Panc1 (cell line): Measurements from ENCODE around the gene ENAH. TPM values are rescaled to one million over a fixed set of nuclear protein-coding genes. Genes with fewer than 3 reads are reported as not detected.
A peak's percentile ranks its signal among the peaks of the same experiment; 100 is the strongest.

Source experiments
- ATAC-seq: fragments of 200-7000 bp; cut with Tn5 transposase; 2 replicates; pipeline ENCODE4 v1.9.1; 2020; ENCODE audit warnings: mild to moderate bottlenecking, moderate library complexity
- BruUV-seq: library from RNA; stranded (reverse); fragments of 400-500 nt; replicated peaks from 2 replicates; lab custom pipeline; 2021; lab: Mats Ljungman, UMichigan
- CTCF ChIA-PET: fragments of 300-600 bp; sonication (Branson Sonifier 250); formaldehyde crosslinking; loops from one replicate; lab custom pipeline; 2022; ENCODE audit warnings: antibody characterized with exemption; lab: Charles Lee
- POLR2A ChIA-PET: fragments of 300-600 bp; sonication (Branson Sonifier 250); formaldehyde crosslinking; loops from one replicate; lab custom pipeline; 2022; ENCODE audit warnings: antibody characterized with exemption; lab: Charles Lee
- DNase-seq: peaks from one replicate; pipeline ENCODE4 v3.0.0-alpha.2; 2010; ENCODE audit warnings: low read depth, low spot score
- H3K27ac ChIP-seq: 2 replicates; pipeline ENCODE4 v1.5.1; 2011; ENCODE audit warnings: mild to moderate bottlenecking, low read length, inconsistent platforms
- H3K27me3 ChIP-seq: fragments of 200-500 bp; sonication (Bioruptor generic); 2 replicates; pipeline ENCODE4 v1.6.0; 2014; ENCODE audit warnings: low read length, inconsistent platforms; ENCODE audit not compliant: control insufficient read depth, insufficient read depth
- H3K36me3 ChIP-seq: fragments of 200-500 bp; sonication (Bioruptor generic); 2 replicates; pipeline ENCODE4 v1.5.1; 2014; ENCODE audit warnings: inconsistent platforms, mild to moderate bottlenecking, low read length, moderate library complexity; ENCODE audit not compliant: control insufficient read depth, insufficient read depth
- H3K4me1 ChIP-seq: 2 replicates; pipeline ENCODE4 v1.5.1; 2011; ENCODE audit warnings: inconsistent platforms, mild to moderate bottlenecking, low read length, moderate library complexity; ENCODE audit not compliant: control insufficient read depth, insufficient read depth
- H3K4me3 ChIP-seq, 2 experiments: 2 replicates each; pipeline ENCODE4 v1.5.1; 2011 to 2012; ENCODE audit warnings: low read depth in 2 of 2, low read length in 2 of 2, mild to moderate bottlenecking in 2 of 2, inconsistent platforms in 1 of 2, moderate library complexity in 1 of 2
- H3K9me3 ChIP-seq: fragments of 200-500 bp; sonication (Bioruptor generic); 2 replicates; pipeline ENCODE4 v1.5.1; 2014; ENCODE audit warnings: low read depth, mild to moderate bottlenecking, inconsistent platforms, low read length, moderate library complexity; ENCODE audit not compliant: control insufficient read depth, insufficient read depth
- POLR2AphosphoS5 ChIP-seq: IDR thresholded peaks from 2 replicates; pipeline ENCODE4 v1.6.1; 2012; ENCODE audit warnings: mild to moderate bottlenecking, low read depth, low read length, moderate library complexity
- REST ChIP-seq, 2 experiments: IDR thresholded peaks; 2 replicates each; pipeline ENCODE4 v1.6.1; 2011 to 2012; ENCODE audit warnings: low read depth in 2 of 2, control low read depth in 1 of 2, low read length in 1 of 2, mild to moderate bottlenecking in 1 of 2, moderate library complexity in 1 of 2; ENCODE audit not compliant: insufficient read depth in 1 of 2
- SIN3A ChIP-seq: IDR thresholded peaks from 2 replicates; pipeline ENCODE4 v1.6.1; 2012; ENCODE audit warnings: low read depth, mild to moderate bottlenecking, low read length, moderate library complexity, borderline replicate concordance; ENCODE audit not compliant: insufficient read depth
- TCF7L2 ChIP-seq: IDR thresholded peaks from 2 replicates; pipeline ENCODE4 v1.6.1; 2011; ENCODE audit warnings: mild to moderate bottlenecking, low read depth, low read length, inconsistent platforms
- in situ Hi-C: cut with HindIII; loops from 2 replicates; pipeline ENCODE4 v1.10.0; 2016; ENCODE audit warnings: low sequenced_read_pairs, low pct_unique_long_range_greater_than_20kb
- intact Hi-C: fragments of 100-400 bp; cut with micrococcal nuclease; formaldehyde crosslinking; loops from one replicate; pipeline ENCODE4 v1.10.0; 2022; ENCODE audit not compliant: unreplicated experiment
- total RNA-seq: library from RNA; stranded (reverse); gene quantifications from one replicate; pipeline ENCODE4 v1.2.1, GENCODE V29; 2021; ENCODE audit not compliant: unreplicated experiment
- TF ChIP-seq, protein P1 (sequence below): fragments of 450-650 bp; IDR thresholded peaks from 2 replicates; pipeline ENCODE4 v1.5.1; 2017; ENCODE audit warnings: mild to moderate bottlenecking

The ENAH gene
- total RNA-seq, 1 experiment from 2014 or later: 133 TPM

DNA sequence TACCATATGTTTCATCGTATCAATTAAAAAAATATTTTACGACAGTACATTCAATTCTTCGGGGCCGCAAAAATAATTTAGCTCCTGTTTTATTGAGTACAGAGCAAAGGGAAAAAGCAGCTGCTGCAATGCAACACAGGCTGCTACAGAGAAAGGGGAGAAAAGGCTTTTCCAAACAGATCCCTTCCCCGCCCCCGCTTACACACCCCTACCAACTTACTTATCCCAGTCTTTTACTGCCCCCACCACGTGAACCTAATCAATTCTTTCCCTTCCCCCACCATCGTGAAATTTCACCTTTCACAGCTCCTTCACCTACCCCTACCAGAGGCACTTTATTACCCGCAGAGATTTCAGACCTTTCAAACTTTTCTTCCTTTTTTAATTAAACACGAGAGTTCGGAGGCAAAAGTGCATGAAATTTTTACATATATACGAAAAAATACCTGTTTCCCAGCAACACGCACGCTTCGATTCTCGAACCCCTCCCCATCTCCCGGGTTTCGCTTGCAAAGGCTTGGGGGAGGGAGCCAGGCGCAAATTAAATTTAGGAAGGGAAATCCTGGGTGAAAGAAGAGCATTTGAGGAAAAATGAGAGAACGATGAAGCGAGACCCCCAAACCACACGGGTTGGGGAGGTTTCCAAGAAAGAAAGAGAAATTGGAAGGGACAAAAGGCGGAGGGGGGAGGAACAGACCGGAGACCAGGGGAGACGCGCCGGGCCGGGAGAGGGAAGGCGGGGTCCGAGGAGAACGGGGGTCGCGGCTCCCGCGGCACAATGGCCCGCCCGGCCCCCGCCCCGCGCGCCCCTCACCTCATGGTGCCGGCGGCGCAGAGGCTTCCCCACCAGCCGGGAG lies 823 bp downstream of the ENAH start:
- TSS peak; percentile 67 for BruUV-seq
- TF ChIP-seq, protein P1, sequence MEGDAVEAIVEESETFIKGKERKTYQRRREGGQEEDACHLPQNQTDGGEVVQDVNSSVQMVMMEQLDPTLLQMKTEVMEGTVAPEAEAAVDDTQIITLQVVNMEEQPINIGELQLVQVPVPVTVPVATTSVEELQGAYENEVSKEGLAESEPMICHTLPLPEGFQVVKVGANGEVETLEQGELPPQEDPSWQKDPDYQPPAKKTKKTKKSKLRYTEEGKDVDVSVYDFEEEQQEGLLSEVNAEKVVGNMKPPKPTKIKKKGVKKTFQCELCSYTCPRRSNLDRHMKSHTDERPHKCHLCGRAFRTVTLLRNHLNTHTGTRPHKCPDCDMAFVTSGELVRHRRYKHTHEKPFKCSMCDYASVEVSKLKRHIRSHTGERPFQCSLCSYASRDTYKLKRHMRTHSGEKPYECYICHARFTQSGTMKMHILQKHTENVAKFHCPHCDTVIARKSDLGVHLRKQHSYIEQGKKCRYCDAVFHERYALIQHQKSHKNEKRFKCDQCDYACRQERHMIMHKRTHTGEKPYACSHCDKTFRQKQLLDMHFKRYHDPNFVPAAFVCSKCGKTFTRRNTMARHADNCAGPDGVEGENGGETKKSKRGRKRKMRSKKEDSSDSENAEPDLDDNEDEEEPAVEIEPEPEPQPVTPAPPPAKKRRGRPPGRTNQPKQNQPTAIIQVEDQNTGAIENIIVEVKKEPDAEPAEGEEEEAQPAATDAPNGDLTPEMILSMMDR: no peak
- TF ChIP-seq TCF7L2: no peak
- peak; percentile 77; the same call in 1 of the 2 replicates for TF ChIP-seq SIN3A
- Histone ChIP-seq H3K27me3 (no peaks in the 10 kb centered on the region), H3K27ac (peak overlapping the region; percentile 99), H3K4me3 (peak overlapping the region; percentile 89 to 100), H3K4me1 (peaks cover 51% of the 10 kb centered on the region), H3K36me3 (peaks cover 4% of the 10 kb centered on the region), H3K9me3 (no peaks in the 10 kb centered on the region)
- ChIA-PET CTCF (interaction anchor here (0.5 to 1.4 kb wide), 3 partner anchors 48 to 171 kb away, joined by 3 to 7 read pairs (median 3); no protein-coding TSS in a partner anchor), POLR2A (interaction anchor here (0.6 kb wide), 1 partner anchor 125 kb away, joined by 3 read pairs; the partner anchor contains the start of gene SRP9)
- ATAC-seq (peak; percentile 13; the same call in 1 of the 2 replicates), DNase-seq (no peak)
- in situ Hi-C loops: no loop called here
- intact Hi-C loops: loop anchor here (10.0 kb wide), 2 partner anchors 97 to 147 kb away; no protein-coding TSS in a partner anchor

- ATAC-seq: no peak
- ChIA-PET POLR2A (no interaction called here), CTCF (interaction anchor here (1.4 kb wide), 1 partner anchor 170 kb away, joined by 3 read pairs; no protein-coding TSS in a partner anchor)
- peaks cover 48% of the 10 kb centered on the region for H3K4me1 ChIP-seq
- no TSS peak for BruUV-seq
- no peaks in the 10 kb centered on the region for H3K9me3 ChIP-seq
- peak overlapping the region; percentile 89 to 100 for H3K4me3 ChIP-seq
- no peaks in the 10 kb centered on the region for H3K27me3 ChIP-seq
- no peak for TF ChIP-seq TCF7L2
- TF ChIP-seq, protein P1: no peak
- no peak for TF ChIP-seq REST (IDR thresholded peaks at IDR 0.05; ENCODE audit: insufficient read depth in 1 of 2, low read depth in 2 of 2, low read length in 1 of 2)
- TF ChIP-seq SIN3A: no peak
- TF ChIP-seq POLR2AphosphoS5: no peak
- peak overlapping the region; percentile 99 for H3K27ac ChIP-seq
- DNase-seq: no peak
- peaks cover 4% of the 10 kb centered on the region for H3K36me3 ChIP-seq
- intact Hi-C loops (loop anchor here (10.0 kb wide), 2 partner anchors 97 to 147 kb away; no protein-coding TSS in a partner anchor), in situ Hi-C loops (no loop called here)
Observed at GRCh38 chr1:225651376-225651871, 1.5 kb downstream of the ENAH start.
